ENCODE data around the gene C20orf202. TPM values are rescaled to one million over a fixed set of nuclear protein-coding genes. Genes with fewer than 3 reads are reported as not detected.

The C20orf202 gene
- polyA plus RNA-seq, 2 donors: 0.27 to 0.33 TPM

- H3K4me1 ChIP-seq (ENCODE audit: control insufficient read depth in 2 of 2, insufficient read depth in 2 of 2, low read length in 1 of 2): peaks cover 4 to 8% of the 10 kb centered on the region in 2 donors
- no peaks in the 10 kb centered on the region for H3K36me3 ChIP-seq (ENCODE audit: control insufficient read depth in 2 of 2, insufficient read depth in 2 of 2, low read length in 1 of 2)
- WGBS, 2 donors: 45 to 57% methylated on average over 5 of the region's 5 CpGs
- H3K27me3 ChIP-seq (ENCODE audit: control insufficient read depth in 1 of 2, insufficient read depth in 2 of 2, low read length in 2 of 2): no peaks in the 10 kb centered on the region
- H3K4me3 ChIP-seq (ENCODE audit: low read depth in 1 of 2, low read length in 2 of 2): no peak overlapping the region
- H3K27ac ChIP-seq (ENCODE audit: low read depth in 2 of 2, low read length in 1 of 2): peak overlapping the region; percentile 46 to 83
- H3K9me3 ChIP-seq (ENCODE audit: control insufficient read depth in 2 of 2, insufficient read depth in 1 of 2, low read depth in 1 of 2, low read length in 1 of 2): no peaks in the 10 kb centered on the region
Measured at GRCh38 chr20:1204113-1204512, 859 bp downstream of the C20orf202 start.

- Histone ChIP-seq H3K4me3 (ENCODE audit: low read depth in 1 of 2, low read length in 2 of 2) (no peak overlapping the region), H3K9me3 (ENCODE audit: control insufficient read depth in 2 of 2, insufficient read depth in 1 of 2, low read depth in 1 of 2, low read length in 1 of 2) (no peaks in the 10 kb centered on the region), H3K36me3 (ENCODE audit: control insufficient read depth in 2 of 2, insufficient read depth in 2 of 2, low read length in 1 of 2) (no peaks in the 10 kb centered on the region), H3K27ac (ENCODE audit: low read depth in 2 of 2, low read length in 1 of 2) (peak overlapping the region in 1 of 2 donors; percentile 83), H3K27me3 (ENCODE audit: control insufficient read depth in 1 of 2, insufficient read depth in 2 of 2, low read length in 2 of 2) (no peaks in the 10 kb centered on the region), H3K4me1 (ENCODE audit: control insufficient read depth in 2 of 2, insufficient read depth in 2 of 2, low read length in 1 of 2) (peaks cover 4 to 8% of the 10 kb centered on the region in 2 donors)
- 87 to 93% methylated on average over 2 of the region's 2 CpGs for WGBS, 2 donors
Measured at GRCh38 chr20:1204576-1204975, 1.3 kb downstream of the C20orf202 start.

- Histone ChIP-seq H3K4me1 (ENCODE audit: control insufficient read depth in 2 of 2, insufficient read depth in 2 of 2, low read length in 1 of 2) (peaks cover 4 to 8% of the 10 kb centered on the region in 2 donors), H3K27me3 (ENCODE audit: control insufficient read depth in 1 of 2, insufficient read depth in 2 of 2, low read length in 2 of 2) (no peaks in the 10 kb centered on the region), H3K4me3 (ENCODE audit: low read depth in 1 of 2, low read length in 2 of 2) (no peak overlapping the region), H3K9me3 (ENCODE audit: control insufficient read depth in 2 of 2, insufficient read depth in 1 of 2, low read depth in 1 of 2, low read length in 1 of 2) (no peaks in the 10 kb centered on the region), H3K36me3 (ENCODE audit: control insufficient read depth in 2 of 2, insufficient read depth in 2 of 2, low read length in 1 of 2) (no peaks in the 10 kb centered on the region), H3K27ac (ENCODE audit: low read depth in 2 of 2, low read length in 1 of 2) (no peak overlapping the region)
- WGBS, 2 donors: 91 to 93% methylated on average over 8 of the region's 8 CpGs
Measured at GRCh38 chr20:1205802-1206201, 2.5 kb downstream of the C20orf202 start.

GRCh38 chr20:1206366-1207148 is 3.3 kb downstream of the C20orf202 start:
- no peaks in the 10 kb centered on the region for H3K27me3 ChIP-seq (ENCODE audit: control insufficient read depth in 1 of 2, insufficient read depth in 2 of 2, low read length in 2 of 2)
- WGBS, 2 donors: 77% methylated on average over 19 of the region's 19 CpGs
- no peaks in the 10 kb centered on the region for H3K9me3 ChIP-seq (ENCODE audit: control insufficient read depth in 2 of 2, insufficient read depth in 1 of 2, low read depth in 1 of 2, low read length in 1 of 2)
- peaks cover 4 to 8% of the 10 kb centered on the region in 2 donors for H3K4me1 ChIP-seq (ENCODE audit: control insufficient read depth in 2 of 2, insufficient read depth in 2 of 2, low read length in 1 of 2)
- H3K36me3 ChIP-seq (ENCODE audit: control insufficient read depth in 2 of 2, insufficient read depth in 2 of 2, low read length in 1 of 2): no peaks in the 10 kb centered on the region
- H3K4me3 ChIP-seq (ENCODE audit: low read depth in 1 of 2, low read length in 2 of 2): no peak overlapping the region
- H3K27ac ChIP-seq (ENCODE audit: low read depth in 2 of 2, low read length in 1 of 2): no peak overlapping the region

GRCh38 chr20:1207293-1207878 is 4.1 kb downstream of the C20orf202 start:
- no peak overlapping the region for H3K4me3 ChIP-seq (ENCODE audit: low read depth in 1 of 2, low read length in 2 of 2)
- peaks cover 4 to 8% of the 10 kb centered on the region in 2 donors for H3K4me1 ChIP-seq (ENCODE audit: control insufficient read depth in 2 of 2, insufficient read depth in 2 of 2, low read length in 1 of 2)
- WGBS, 2 donors: 91 to 94% methylated on average over 3 of the region's 3 CpGs
- no peak overlapping the region for H3K27ac ChIP-seq (ENCODE audit: low read depth in 2 of 2, low read length in 1 of 2)
- H3K27me3 ChIP-seq (ENCODE audit: control insufficient read depth in 1 of 2, insufficient read depth in 2 of 2, low read length in 2 of 2): no peaks in the 10 kb centered on the region
- H3K36me3 ChIP-seq (ENCODE audit: control insufficient read depth in 2 of 2, insufficient read depth in 2 of 2, low read length in 1 of 2): no peaks in the 10 kb centered on the region
- H3K9me3 ChIP-seq (ENCODE audit: control insufficient read depth in 2 of 2, insufficient read depth in 1 of 2, low read depth in 1 of 2, low read length in 1 of 2): no peaks in the 10 kb centered on the region

- Histone ChIP-seq H3K27ac (ENCODE audit: low read depth in 2 of 2, low read length in 1 of 2) (no peak overlapping the region), H3K36me3 (ENCODE audit: control insufficient read depth in 2 of 2, insufficient read depth in 2 of 2, low read length in 1 of 2) (no peaks in the 10 kb centered on the region), H3K4me3 (ENCODE audit: low read depth in 1 of 2, low read length in 2 of 2) (no peak overlapping the region), H3K4me1 (ENCODE audit: control insufficient read depth in 2 of 2, insufficient read depth in 2 of 2, low read length in 1 of 2) (no peaks in the 10 kb centered on the region), H3K9me3 (ENCODE audit: control insufficient read depth in 2 of 2, insufficient read depth in 1 of 2, low read depth in 1 of 2, low read length in 1 of 2) (no peaks in the 10 kb centered on the region), H3K27me3 (ENCODE audit: control insufficient read depth in 1 of 2, insufficient read depth in 2 of 2, low read length in 2 of 2) (no peaks in the 10 kb centered on the region)
- 45 to 57% methylated on average over 5 of the region's 5 CpGs for WGBS, 2 donors
Measured at GRCh38 chr20:1209447-1210387, 6.5 kb downstream of the C20orf202 start.

- no peaks in the 10 kb centered on the region for H3K27me3 ChIP-seq (ENCODE audit: control insufficient read depth in 1 of 2, insufficient read depth in 2 of 2, low read length in 2 of 2)
- H3K4me1 ChIP-seq (ENCODE audit: control insufficient read depth in 2 of 2, insufficient read depth in 2 of 2, low read length in 1 of 2): no peaks in the 10 kb centered on the region
- H3K27ac ChIP-seq (ENCODE audit: low read depth in 2 of 2, low read length in 1 of 2): no peak overlapping the region
- no peak overlapping the region for H3K4me3 ChIP-seq (ENCODE audit: low read depth in 1 of 2, low read length in 2 of 2)
- WGBS, 2 donors: 91 to 96% methylated on average over 1 of the region's 1 CpG
- H3K9me3 ChIP-seq (ENCODE audit: control insufficient read depth in 2 of 2, insufficient read depth in 1 of 2, low read depth in 1 of 2, low read length in 1 of 2): no peaks in the 10 kb centered on the region
- no peaks in the 10 kb centered on the region for H3K36me3 ChIP-seq (ENCODE audit: control insufficient read depth in 2 of 2, insufficient read depth in 2 of 2, low read length in 1 of 2)
Measured at GRCh38 chr20:1210501-1210900, 7.2 kb downstream of the C20orf202 start.

GRCh38 chr20:1212023-1212422 is 8.8 kb downstream of the C20orf202 start:
- Histone ChIP-seq H3K4me1 (ENCODE audit: control insufficient read depth in 2 of 2, insufficient read depth in 2 of 2, low read length in 1 of 2) (no peaks in the 10 kb centered on the region), H3K9me3 (ENCODE audit: control insufficient read depth in 2 of 2, insufficient read depth in 1 of 2, low read depth in 1 of 2, low read length in 1 of 2) (no peaks in the 10 kb centered on the region), H3K27ac (ENCODE audit: low read depth in 2 of 2, low read length in 1 of 2) (no peak overlapping the region), H3K36me3 (ENCODE audit: control insufficient read depth in 2 of 2, insufficient read depth in 2 of 2, low read length in 1 of 2) (no peaks in the 10 kb centered on the region), H3K4me3 (ENCODE audit: low read depth in 1 of 2, low read length in 2 of 2) (no peak overlapping the region), H3K27me3 (ENCODE audit: control insufficient read depth in 1 of 2, insufficient read depth in 2 of 2, low read length in 2 of 2) (no peaks in the 10 kb centered on the region)

GRCh38 chr20:1212607-1213396 is 9.5 kb downstream of the C20orf202 start:
- no peak overlapping the region for H3K4me3 ChIP-seq (ENCODE audit: low read depth in 1 of 2, low read length in 2 of 2)
- WGBS, 2 donors: 12 to 13% methylated on average over 21 of the region's 21 CpGs
- H3K27ac ChIP-seq (ENCODE audit: low read depth in 2 of 2, low read length in 1 of 2): no peak overlapping the region
- no peaks in the 10 kb centered on the region for H3K27me3 ChIP-seq (ENCODE audit: control insufficient read depth in 1 of 2, insufficient read depth in 2 of 2, low read length in 2 of 2)
- H3K4me1 ChIP-seq (ENCODE audit: control insufficient read depth in 2 of 2, insufficient read depth in 2 of 2, low read length in 1 of 2): no peaks in the 10 kb centered on the region
- no peaks in the 10 kb centered on the region for H3K36me3 ChIP-seq (ENCODE audit: control insufficient read depth in 2 of 2, insufficient read depth in 2 of 2, low read length in 1 of 2)
- H3K9me3 ChIP-seq (ENCODE audit: control insufficient read depth in 2 of 2, insufficient read depth in 1 of 2, low read depth in 1 of 2, low read length in 1 of 2): no peaks in the 10 kb centered on the region

Data from esophagus (tissue), 2 donors.